OCI-LY7 (cell line): ENCODE measurements around the gene MLST8. TPM values are rescaled to one million over a fixed set of nuclear protein-coding genes. Genes with fewer than 3 reads are reported as not detected.
"Not testable (repeated sequence)": the region's sequence is repeated elsewhere in the genome, so short reads cannot be mapped to it uniquely, and the experiment has no call there.

ENCODE experiments used
- BruUV-seq: library from RNA; stranded (reverse); fragments of 400-500 nt; replicated peaks from 2 replicates; lab custom pipeline; 2021; lab: Mats Ljungman, UMichigan
- CTCF ChIA-PET: fragments of 300-600 bp; sonication (Branson Sonifier 250); formaldehyde crosslinking; loops from one replicate; lab custom pipeline; 2022; ENCODE audit warnings: antibody characterized with exemption; ENCODE audit not compliant: unreplicated experiment; lab: Charles Lee
- POLR2A ChIA-PET: fragments of 300-600 bp; sonication (Branson Sonifier 250); formaldehyde crosslinking; loops from one replicate; lab custom pipeline; 2022; ENCODE audit warnings: antibody characterized with exemption; lab: Charles Lee
- DNase-seq: peaks from one replicate; pipeline ENCODE4 v3.0.0-alpha.2; 2015; ENCODE audit warnings: low spot score
- H2AFZ ChIP-seq: fragments of 200-600 bp; sonication (generic), shearing (Covaris generic); 2 replicates; pipeline ENCODE4 v1.6.1; 2014; ENCODE audit warnings: mild to moderate bottlenecking, antibody characterized with exemption, low read length, moderate library complexity
- H3K27ac ChIP-seq: fragments of 200-600 bp; sonication (generic); 2 replicates; pipeline ENCODE4 v1.5.1; 2014; ENCODE audit warnings: mixed run types, low read depth, mild to moderate bottlenecking, moderate library complexity, low read length, inconsistent platforms; ENCODE audit not compliant: poor library complexity, severe bottlenecking
- H3K36me3 ChIP-seq: fragments of 200-600 bp; sonication (generic); 2 replicates; pipeline ENCODE4 v1.6.1; 2014; ENCODE audit warnings: mild to moderate bottlenecking, antibody characterized with exemption, low read length, moderate library complexity, mixed read lengths; ENCODE audit not compliant: insufficient read depth
- H3K4me1 ChIP-seq: fragments of 200-600 bp; sonication (generic); 2 replicates; pipeline ENCODE4 v1.5.1; 2014; ENCODE audit warnings: mild to moderate bottlenecking, low read length; ENCODE audit not compliant: insufficient read depth, poor library complexity, severe bottlenecking
- H3K4me2 ChIP-seq: fragments of 200-600 bp; sonication (generic); 2 replicates; pipeline ENCODE4 v1.6.1; 2014; ENCODE audit warnings: mild to moderate bottlenecking, low read length
- H3K4me3 ChIP-seq: fragments of 200-600 bp; sonication (generic); 2 replicates; pipeline ENCODE4 v1.5.1; 2014; ENCODE audit warnings: mild to moderate bottlenecking, low read depth, low read length; ENCODE audit not compliant: poor library complexity, severe bottlenecking
- H3K79me2 ChIP-seq: fragments of 200-600 bp; sonication (generic); 2 replicates; pipeline ENCODE4 v1.6.1; 2016; ENCODE audit warnings: low read depth, mild to moderate bottlenecking, low read length, moderate library complexity, mixed read lengths; ENCODE audit not compliant: insufficient read depth
- H3K9me2 ChIP-seq: fragments of 200-600 bp; sonication (generic); 2 replicates; pipeline ENCODE4 v1.6.1; 2016; ENCODE audit warnings: mild to moderate bottlenecking, low read length, mixed read lengths; ENCODE audit not compliant: insufficient read depth
- H3K9me3 ChIP-seq: fragments of 200-600 bp; sonication (generic); 2 replicates; pipeline ENCODE4 v1.6.1; 2014; ENCODE audit warnings: mild to moderate bottlenecking, mixed run types, low read length, mixed read lengths
- H4K20me1 ChIP-seq: fragments of 200-600 bp; sonication (generic); 2 replicates; pipeline ENCODE4 v1.6.1; 2014; ENCODE audit warnings: mild to moderate bottlenecking, antibody characterized with exemption, low read length, moderate library complexity, mixed read lengths; ENCODE audit not compliant: insufficient read depth
- EZH2phosphoT487 ChIP-seq: fragments of 200-600 bp; sonication (generic); IDR thresholded peaks from 2 replicates; pipeline ENCODE4 v1.6.1; 2018; ENCODE audit warnings: low read depth, borderline replicate concordance, mild to moderate bottlenecking, mixed run types, antibody characterized with exemption, low read length, moderate library complexity, mixed read lengths
- intact Hi-C: fragments of 100-400 bp; cut with micrococcal nuclease; formaldehyde crosslinking; loops from one replicate; pipeline ENCODE4 v1.10.0; 2022; ENCODE audit not compliant: unreplicated experiment
- total RNA-seq, 2 experiments: library from RNA; depleted of rRNA in 1 of 2; stranded (reverse); fragments of >200 nt in 1 of 2; shearing (Covaris generic) in 1 of 2; gene quantifications; 2 replicates each; pipeline ENCODE4 v1.2.3, GENCODE V29; 2014 to 2022
- TF ChIP-seq, protein P1 (sequence below): fragments of 200-600 bp; sonication (generic); conservative IDR thresholded peaks from 2 replicates; pipeline ENCODE4 v1.5.1; 2014; ENCODE audit warnings: mild to moderate bottlenecking, antibody characterized with exemption, low read length, moderate library complexity, mixed read lengths

MLST8 gene
- total RNA-seq, 2 experiments from 2014 or later, result 65.4 to 71.3 TPM

DNA sequence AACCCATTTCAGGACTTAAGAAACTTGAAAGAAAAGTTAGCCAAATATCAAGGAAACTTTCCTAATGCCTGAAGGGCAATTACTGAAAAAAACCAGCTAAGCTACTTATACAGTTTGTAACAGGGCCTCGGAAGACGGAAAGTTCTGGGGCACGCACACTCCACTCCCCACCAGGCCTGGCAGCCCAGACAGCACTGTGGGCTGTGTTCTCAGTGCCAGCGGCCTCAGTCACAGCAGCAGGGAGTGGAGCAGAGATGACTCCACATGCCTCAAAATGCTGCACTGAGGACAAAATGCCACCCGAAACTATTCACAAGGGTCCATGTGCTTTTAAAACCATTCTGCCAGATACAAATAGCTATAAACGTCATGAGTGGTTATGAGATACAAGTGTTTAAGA lies 52.5 kb downstream of the MLST8 start:
- intact Hi-C loops, result no loop called here
- Histone ChIP-seq H2AFZ (no peak overlapping the region), H3K27ac (no peak overlapping the region), H3K79me2 (peaks cover 32% of the 10 kb centered on the region; the same call in 1 of the 2 replicates), H3K4me2 (no peak overlapping the region), H3K36me3 (peaks cover 100% of the 10 kb centered on the region), H3K4me3 (no peak overlapping the region), H3K9me3 (no peaks in the 10 kb centered on the region), H3K4me1 (no peaks in the 10 kb centered on the region), H4K20me1 (0 out of 2 replicates have a peak, but pooled peaks cover 6% of the 10 kb centered on the region), H3K9me2 (no peaks in the 10 kb centered on the region)
- TF ChIP-seq EZH2phosphoT487, result no peak
- TF ChIP-seq, protein P1, sequence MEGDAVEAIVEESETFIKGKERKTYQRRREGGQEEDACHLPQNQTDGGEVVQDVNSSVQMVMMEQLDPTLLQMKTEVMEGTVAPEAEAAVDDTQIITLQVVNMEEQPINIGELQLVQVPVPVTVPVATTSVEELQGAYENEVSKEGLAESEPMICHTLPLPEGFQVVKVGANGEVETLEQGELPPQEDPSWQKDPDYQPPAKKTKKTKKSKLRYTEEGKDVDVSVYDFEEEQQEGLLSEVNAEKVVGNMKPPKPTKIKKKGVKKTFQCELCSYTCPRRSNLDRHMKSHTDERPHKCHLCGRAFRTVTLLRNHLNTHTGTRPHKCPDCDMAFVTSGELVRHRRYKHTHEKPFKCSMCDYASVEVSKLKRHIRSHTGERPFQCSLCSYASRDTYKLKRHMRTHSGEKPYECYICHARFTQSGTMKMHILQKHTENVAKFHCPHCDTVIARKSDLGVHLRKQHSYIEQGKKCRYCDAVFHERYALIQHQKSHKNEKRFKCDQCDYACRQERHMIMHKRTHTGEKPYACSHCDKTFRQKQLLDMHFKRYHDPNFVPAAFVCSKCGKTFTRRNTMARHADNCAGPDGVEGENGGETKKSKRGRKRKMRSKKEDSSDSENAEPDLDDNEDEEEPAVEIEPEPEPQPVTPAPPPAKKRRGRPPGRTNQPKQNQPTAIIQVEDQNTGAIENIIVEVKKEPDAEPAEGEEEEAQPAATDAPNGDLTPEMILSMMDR, result no peak
- POLR2A ChIA-PET, result interaction anchor here (0.6 to 0.7 kb wide), 2 partner anchors 193 to 398 kb away, joined by 3 to 5 read pairs; no protein-coding TSS in a partner anchor
- CTCF ChIA-PET, result no interaction called here
- DNase-seq, result no peak
- BruUV-seq, result no TSS peak

DNA sequence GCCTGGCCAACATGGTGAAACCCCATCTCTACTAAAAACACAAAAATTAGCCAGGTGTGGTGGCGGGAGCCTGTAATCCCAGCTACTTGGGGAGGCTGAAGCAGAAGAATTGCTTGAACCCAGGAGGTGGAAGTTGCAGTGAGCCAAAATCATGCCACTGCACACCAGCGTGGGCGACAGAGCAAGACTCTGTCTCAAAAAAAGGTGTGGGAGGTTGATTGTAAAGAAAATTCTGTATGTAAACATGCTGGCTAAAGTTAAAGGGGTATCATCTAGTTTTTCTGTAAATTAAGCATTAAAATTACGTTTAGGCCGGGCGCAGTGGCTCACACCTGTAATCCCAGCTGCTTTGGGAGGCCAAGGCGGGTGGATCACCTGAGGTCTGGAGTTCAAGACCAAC lies 53.3 kb downstream of the MLST8 start:
- H4K20me1 ChIP-seq, DNase-seq, H3K9me2 ChIP-seq, BruUV-seq, H3K4me2 ChIP-seq, H3K4me1 ChIP-seq, H3K9me3 ChIP-seq, H3K27ac ChIP-seq, H2AFZ ChIP-seq, intact Hi-C loops, CTCF ChIA-PET, H3K4me3 ChIP-seq: not testable (repeated sequence)
- Histone ChIP-seq H3K36me3 (peaks cover 100% of the 10 kb centered on the region), H3K79me2 (peaks cover 40% of the 10 kb centered on the region)
- POLR2A ChIA-PET, result interaction anchor here (0.7 kb wide), 1 partner anchor 398 kb away, joined by 3 read pairs; no protein-coding TSS in a partner anchor

Other genes starting within 250 kb of the MLST8 start
- 240 and 317 TPM in 2 replicates for gene NDUFB10, start 245.9 kb upstream of the MLST8 start, total RNA-seq (2014; rRNA removed; shearing (Covaris generic))
- 180 and 201 TPM in 2 replicates for gene NDUFB10, start 245.9 kb upstream of the MLST8 start, total RNA-seq (2022)
- gene RPS2, start 240.6 kb upstream of the MLST8 start, total RNA-seq (2014; rRNA removed; shearing (Covaris generic)), result 2,266 and 2,461 TPM in 2 replicates
- gene RPS2, start 240.6 kb upstream of the MLST8 start, total RNA-seq (2022), result 3,120 and 3,140 TPM in 2 replicates
- not detected in 2 replicates for gene RNF151, start 238.6 kb upstream of the MLST8 start, total RNA-seq (2014; rRNA removed; shearing (Covaris generic))
- gene RNF151, start 238.6 kb upstream of the MLST8 start, total RNA-seq (2022), result not detected in 2 replicates
- gene TBL3, start 233.4 kb upstream of the MLST8 start, total RNA-seq (2014; rRNA removed; shearing (Covaris generic)), result 58.5 and 67.2 TPM in 2 replicates
- 44.3 and 49.9 TPM in 2 replicates for gene TBL3, start 233.4 kb upstream of the MLST8 start, total RNA-seq (2022)
- 0.22 and 2.1 TPM in 2 replicates for gene NOXO1, start 224.0 kb upstream of the MLST8 start, total RNA-seq (2014; rRNA removed; shearing (Covaris generic))
- gene NOXO1, start 224.0 kb upstream of the MLST8 start, total RNA-seq (2022), result 0.30 and 0.59 TPM in 2 replicates
- 25.1 and 32.3 TPM in 2 replicates for gene GFER, start 221.3 kb upstream of the MLST8 start, total RNA-seq (2014; rRNA removed; shearing (Covaris generic))
- gene GFER, start 221.3 kb upstream of the MLST8 start, total RNA-seq (2022), result 31.1 and 40.2 TPM in 2 replicates
- 9.0 and 11.1 TPM in 2 replicates for gene SYNGR3, start 215.5 kb upstream of the MLST8 start, total RNA-seq (2014; rRNA removed; shearing (Covaris generic))
- 10.3 and 12.0 TPM in 2 replicates for gene SYNGR3, start 215.5 kb upstream of the MLST8 start, total RNA-seq (2022)
- 26.3 and 37.2 TPM in 2 replicates for gene ZNF598, start 195.6 kb upstream of the MLST8 start, total RNA-seq (2014; rRNA removed; shearing (Covaris generic))
- 80.4 and 83.8 TPM in 2 replicates for gene ZNF598, start 195.6 kb upstream of the MLST8 start, total RNA-seq (2022)
- 0.85 and 0.88 TPM in 2 replicates for gene NPW, start 185.7 kb upstream of the MLST8 start, total RNA-seq (2014; rRNA removed; shearing (Covaris generic))
- gene NPW, start 185.7 kb upstream of the MLST8 start, total RNA-seq (2022), result 1.3 and 3.7 TPM in 2 replicates
- gene NHERF2, start 178.6 kb upstream of the MLST8 start, total RNA-seq (2014; rRNA removed; shearing (Covaris generic)), result not detected in 2 replicates
- 0.27 and 0.31 TPM in 2 replicates for gene NHERF2, start 178.6 kb upstream of the MLST8 start, total RNA-seq (2022)
- 50.9 and 56.2 TPM in 2 replicates for gene NTHL1, start 157.6 kb upstream of the MLST8 start, total RNA-seq (2014; rRNA removed; shearing (Covaris generic))
- gene NTHL1, start 157.6 kb upstream of the MLST8 start, total RNA-seq (2022), result 44.6 and 51.5 TPM in 2 replicates
- 42.8 and 57.2 TPM in 2 replicates for gene TSC2, start 157.5 kb upstream of the MLST8 start, total RNA-seq (2014; rRNA removed; shearing (Covaris generic))
- gene TSC2, start 157.5 kb upstream of the MLST8 start, total RNA-seq (2022), result 152 and 160 TPM in 2 replicates
- 76.5 and 87.4 TPM in 2 replicates for gene PKD1, start 69.6 kb upstream of the MLST8 start, total RNA-seq (2014; rRNA removed; shearing (Covaris generic))
- gene PKD1, start 69.6 kb upstream of the MLST8 start, total RNA-seq (2022), result 112 and 129 TPM in 2 replicates
- 3.1 and 5.0 TPM in 2 replicates for gene RAB26, start 56.8 kb upstream of the MLST8 start, total RNA-seq (2014; rRNA removed; shearing (Covaris generic))
- gene RAB26, start 56.8 kb upstream of the MLST8 start, total RNA-seq (2022), result 7.9 and 9.5 TPM in 2 replicates
- 50.1 and 53.6 TPM in 2 replicates for gene TRAF7, start 49.7 kb upstream of the MLST8 start, total RNA-seq (2014; rRNA removed; shearing (Covaris generic))
- gene TRAF7, start 49.7 kb upstream of the MLST8 start, total RNA-seq (2022), result 82.3 and 103 TPM in 2 replicates
- gene CASKIN1, start 8.8 kb upstream of the MLST8 start, total RNA-seq (2014; rRNA removed; shearing (Covaris generic)), result 0.09 TPM in 1 of 2 replicates, not detected in the other
- gene CASKIN1, start 8.8 kb upstream of the MLST8 start, total RNA-seq (2022), result 0.06 and 0.13 TPM in 2 replicates
- 15.8 and 30.4 TPM in 2 replicates for gene BRICD5, start 5.4 kb downstream of the MLST8 start, total RNA-seq (2014; rRNA removed; shearing (Covaris generic))
- gene BRICD5, start 5.4 kb downstream of the MLST8 start, total RNA-seq (2022), result 31.7 and 36.6 TPM in 2 replicates
- 44.2 TPM in 2 replicates for gene PGP, start 9.4 kb downstream of the MLST8 start, total RNA-seq (2014; rRNA removed; shearing (Covaris generic))
- gene PGP, start 9.4 kb downstream of the MLST8 start, total RNA-seq (2022), result 37.0 and 37.9 TPM in 2 replicates
- 43.1 and 59.6 TPM in 2 replicates for gene E4F1, start 18.1 kb downstream of the MLST8 start, total RNA-seq (2014; rRNA removed; shearing (Covaris generic))
- gene E4F1, start 18.1 kb downstream of the MLST8 start, total RNA-seq (2022), result 35.3 and 42.3 TPM in 2 replicates
- 6.6 and 6.9 TPM in 2 replicates for gene DNASE1L2, start 31.0 kb downstream of the MLST8 start, total RNA-seq (2014; rRNA removed; shearing (Covaris generic))
- 8.4 and 9.8 TPM in 2 replicates for gene DNASE1L2, start 31.0 kb downstream of the MLST8 start, total RNA-seq (2022)
- 66.6 and 80.0 TPM in 2 replicates for gene ECI1, start 46.1 kb downstream of the MLST8 start, total RNA-seq (2014; rRNA removed; shearing (Covaris generic))
- gene ECI1, start 46.1 kb downstream of the MLST8 start, total RNA-seq (2022), result 74.5 and 87.5 TPM in 2 replicates
- gene RNPS1, start 62.7 kb downstream of the MLST8 start, total RNA-seq (2014; rRNA removed; shearing (Covaris generic)), result 211 and 225 TPM in 2 replicates
- 323 and 339 TPM in 2 replicates for gene RNPS1, start 62.7 kb downstream of the MLST8 start, total RNA-seq (2022)
- gene ABCA3, start 135.3 kb downstream of the MLST8 start, total RNA-seq (2014; rRNA removed; shearing (Covaris generic)), result not detected in 2 replicates
- 0.23 TPM in 1 of 2 replicates, not detected in the other for gene ABCA3, start 135.3 kb downstream of the MLST8 start, total RNA-seq (2022)
- gene CCNF, start 224.0 kb downstream of the MLST8 start, total RNA-seq (2014; rRNA removed; shearing (Covaris generic)), result 71.5 and 82.1 TPM in 2 replicates
- 83.3 and 93.0 TPM in 2 replicates for gene CCNF, start 224.0 kb downstream of the MLST8 start, total RNA-seq (2022)